ENCODE data around the gene NEURL2.

NEURL2 gene

DNA sequence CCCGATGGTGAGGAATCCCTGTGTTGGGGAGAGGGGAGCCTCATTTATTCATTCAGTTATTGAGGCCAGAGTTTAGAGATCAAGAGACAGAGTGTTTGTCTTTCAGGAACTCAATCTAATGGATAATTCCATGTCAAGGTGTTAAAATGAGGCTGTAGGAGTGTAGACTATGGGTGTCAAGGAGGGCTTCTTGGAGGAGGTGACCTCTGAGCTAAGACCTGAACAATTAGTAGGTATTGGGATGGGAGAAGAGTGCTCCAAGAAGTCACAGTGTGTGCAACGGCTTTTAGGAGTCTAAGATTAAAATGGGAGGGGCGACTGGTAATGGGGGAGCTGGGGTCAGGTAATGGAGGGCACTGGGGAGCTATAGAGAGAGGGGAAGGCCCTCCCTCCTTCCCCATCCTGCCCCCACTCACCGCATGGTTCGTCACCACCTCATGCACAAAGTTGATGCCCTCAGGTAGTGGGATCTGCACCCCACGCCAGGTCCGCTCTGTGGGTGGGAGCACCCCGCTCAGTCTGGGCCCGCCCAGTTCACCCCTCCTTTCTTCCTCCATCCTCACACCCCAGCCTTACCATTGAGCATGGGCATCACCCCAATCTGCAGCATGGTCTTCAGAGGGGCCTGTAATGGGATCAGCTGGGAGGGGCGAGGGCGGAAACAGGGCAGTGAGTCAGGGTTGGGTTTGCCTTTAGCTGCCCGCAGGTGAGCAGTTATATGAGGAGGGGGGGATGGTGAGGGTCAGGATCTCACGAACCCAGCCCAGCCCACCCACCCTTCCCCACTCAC is 8.2 kb upstream of the NEURL2 start:
- TF ChIP-seq CSDC2 (CRISPR knock-in tag; IDR thresholded peaks at IDR 0.05) (no peak), RARB (CRISPR knock-in tag; IDR thresholded peaks at IDR 0.05) (no peak)
- no peak for ATAC-seq

DNA sequence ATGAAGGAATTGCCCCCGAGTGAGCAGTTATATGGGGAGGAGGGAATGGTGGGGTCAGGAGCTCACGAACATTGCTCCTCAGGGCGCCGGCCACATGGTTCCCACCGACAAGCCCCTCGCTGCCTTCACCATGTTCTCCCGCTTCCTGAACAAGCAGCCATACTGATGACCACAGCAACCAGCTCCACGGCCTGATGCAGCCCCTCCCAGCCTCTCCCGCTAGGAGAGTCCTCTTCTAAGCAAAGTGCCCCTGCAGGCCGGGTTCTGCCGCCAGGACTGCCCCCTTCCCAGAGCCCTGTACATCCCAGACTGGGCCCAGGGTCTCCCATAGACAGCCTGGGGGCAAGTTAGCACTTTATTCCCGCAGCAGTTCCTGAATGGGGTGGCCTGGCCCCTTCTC is 7.3 kb upstream of the NEURL2 start:
- TF ChIP-seq ZFP30 (CRISPR knock-in tag; IDR thresholded peaks at IDR 0.05) = no peak
- TF ChIP-seq GLIS3 (CRISPR knock-in tag; IDR thresholded peaks at IDR 0.05) = no peak
- TF ChIP-seq ZNF565 (CRISPR knock-in tag; conservative IDR thresholded peaks at IDR 0.05; ENCODE audit: low read depth) = no peak
- TF ChIP-seq, protein P1, sequence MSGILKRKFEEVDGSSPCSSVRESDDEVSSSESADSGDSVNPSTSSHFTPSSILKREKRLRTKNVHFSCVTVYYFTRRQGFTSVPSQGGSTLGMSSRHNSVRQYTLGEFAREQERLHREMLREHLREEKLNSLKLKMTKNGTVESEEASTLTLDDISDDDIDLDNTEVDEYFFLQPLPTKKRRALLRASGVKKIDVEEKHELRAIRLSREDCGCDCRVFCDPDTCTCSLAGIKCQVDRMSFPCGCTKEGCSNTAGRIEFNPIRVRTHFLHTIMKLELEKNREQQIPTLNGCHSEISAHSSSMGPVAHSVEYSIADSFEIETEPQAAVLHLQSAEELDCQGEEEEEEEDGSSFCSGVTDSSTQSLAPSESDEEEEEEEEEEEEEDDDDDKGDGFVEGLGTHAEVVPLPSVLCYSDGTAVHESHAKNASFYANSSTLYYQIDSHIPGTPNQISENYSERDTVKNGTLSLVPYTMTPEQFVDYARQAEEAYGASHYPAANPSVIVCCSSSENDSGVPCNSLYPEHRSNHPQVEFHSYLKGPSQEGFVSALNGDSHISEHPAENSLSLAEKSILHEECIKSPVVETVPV (CRISPR knock-in tag; IDR thresholded peaks at IDR 0.05) = no peak
- TF ChIP-seq, protein P2, sequence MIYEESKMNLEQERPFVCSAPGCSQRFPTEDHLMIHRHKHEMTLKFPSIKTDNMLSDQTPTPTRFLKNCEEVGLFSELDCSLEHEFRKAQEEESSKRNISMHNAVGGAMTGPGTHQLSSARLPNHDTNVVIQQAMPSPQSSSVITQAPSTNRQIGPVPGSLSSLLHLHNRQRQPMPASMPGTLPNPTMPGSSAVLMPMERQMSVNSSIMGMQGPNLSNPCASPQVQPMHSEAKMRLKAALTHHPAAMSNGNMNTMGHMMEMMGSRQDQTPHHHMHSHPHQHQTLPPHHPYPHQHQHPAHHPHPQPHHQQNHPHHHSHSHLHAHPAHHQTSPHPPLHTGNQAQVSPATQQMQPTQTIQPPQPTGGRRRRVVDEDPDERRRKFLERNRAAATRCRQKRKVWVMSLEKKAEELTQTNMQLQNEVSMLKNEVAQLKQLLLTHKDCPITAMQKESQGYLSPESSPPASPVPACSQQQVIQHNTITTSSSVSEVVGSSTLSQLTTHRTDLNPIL (CRISPR knock-in tag; IDR thresholded peaks at IDR 0.05; ENCODE audit: low read depth) = no peak
- no peak for TF ChIP-seq ZNF8 (CRISPR knock-in tag; IDR thresholded peaks at IDR 0.05)
- no peak for TF ChIP-seq ISL1 (CRISPR knock-in tag; IDR thresholded peaks at IDR 0.05)
- TF ChIP-seq PPARA (CRISPR knock-in tag; IDR thresholded peaks at IDR 0.05; ENCODE audit: borderline replicate concordance) = no peak
- no peak for TF ChIP-seq OSR1 (CRISPR knock-in tag; IDR thresholded peaks at IDR 0.05)
- TF ChIP-seq ZC3H10 (CRISPR knock-in tag; IDR thresholded peaks at IDR 0.05) = no peak
- no peak for TF ChIP-seq TOX (CRISPR knock-in tag; IDR thresholded peaks at IDR 0.05; ENCODE audit: borderline replicate concordance)
- TF ChIP-seq, protein P3, sequence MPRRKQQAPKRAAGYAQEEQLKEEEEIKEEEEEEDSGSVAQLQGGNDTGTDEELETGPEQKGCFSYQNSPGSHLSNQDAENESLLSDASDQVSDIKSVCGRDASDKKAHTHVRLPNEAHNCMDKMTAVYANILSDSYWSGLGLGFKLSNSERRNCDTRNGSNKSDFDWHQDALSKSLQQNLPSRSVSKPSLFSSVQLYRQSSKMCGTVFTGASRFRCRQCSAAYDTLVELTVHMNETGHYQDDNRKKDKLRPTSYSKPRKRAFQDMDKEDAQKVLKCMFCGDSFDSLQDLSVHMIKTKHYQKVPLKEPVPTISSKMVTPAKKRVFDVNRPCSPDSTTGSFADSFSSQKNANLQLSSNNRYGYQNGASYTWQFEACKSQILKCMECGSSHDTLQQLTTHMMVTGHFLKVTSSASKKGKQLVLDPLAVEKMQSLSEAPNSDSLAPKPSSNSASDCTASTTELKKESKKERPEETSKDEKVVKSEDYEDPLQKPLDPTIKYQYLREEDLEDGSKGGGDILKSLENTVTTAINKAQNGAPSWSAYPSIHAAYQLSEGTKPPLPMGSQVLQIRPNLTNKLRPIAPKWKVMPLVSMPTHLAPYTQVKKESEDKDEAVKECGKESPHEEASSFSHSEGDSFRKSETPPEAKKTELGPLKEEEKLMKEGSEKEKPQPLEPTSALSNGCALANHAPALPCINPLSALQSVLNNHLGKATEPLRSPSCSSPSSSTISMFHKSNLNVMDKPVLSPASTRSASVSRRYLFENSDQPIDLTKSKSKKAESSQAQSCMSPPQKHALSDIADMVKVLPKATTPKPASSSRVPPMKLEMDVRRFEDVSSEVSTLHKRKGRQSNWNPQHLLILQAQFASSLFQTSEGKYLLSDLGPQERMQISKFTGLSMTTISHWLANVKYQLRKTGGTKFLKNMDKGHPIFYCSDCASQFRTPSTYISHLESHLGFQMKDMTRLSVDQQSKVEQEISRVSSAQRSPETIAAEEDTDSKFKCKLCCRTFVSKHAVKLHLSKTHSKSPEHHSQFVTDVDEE (CRISPR knock-in tag; IDR thresholded peaks at IDR 0.05) = no peak
- TF ChIP-seq, protein P4, sequence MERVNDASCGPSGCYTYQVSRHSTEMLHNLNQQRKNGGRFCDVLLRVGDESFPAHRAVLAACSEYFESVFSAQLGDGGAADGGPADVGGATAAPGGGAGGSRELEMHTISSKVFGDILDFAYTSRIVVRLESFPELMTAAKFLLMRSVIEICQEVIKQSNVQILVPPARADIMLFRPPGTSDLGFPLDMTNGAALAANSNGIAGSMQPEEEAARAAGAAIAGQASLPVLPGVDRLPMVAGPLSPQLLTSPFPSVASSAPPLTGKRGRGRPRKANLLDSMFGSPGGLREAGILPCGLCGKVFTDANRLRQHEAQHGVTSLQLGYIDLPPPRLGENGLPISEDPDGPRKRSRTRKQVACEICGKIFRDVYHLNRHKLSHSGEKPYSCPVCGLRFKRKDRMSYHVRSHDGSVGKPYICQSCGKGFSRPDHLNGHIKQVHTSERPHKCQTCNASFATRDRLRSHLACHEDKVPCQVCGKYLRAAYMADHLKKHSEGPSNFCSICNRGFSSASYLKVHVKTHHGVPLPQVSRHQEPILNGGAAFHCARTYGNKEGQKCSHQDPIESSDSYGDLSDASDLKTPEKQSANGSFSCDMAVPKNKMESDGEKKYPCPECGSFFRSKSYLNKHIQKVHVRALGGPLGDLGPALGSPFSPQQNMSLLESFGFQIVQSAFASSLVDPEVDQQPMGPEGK (CRISPR knock-in tag; IDR thresholded peaks at IDR 0.05; ENCODE audit: borderline replicate concordance) = no peak
- no peak for TF ChIP-seq BACH2 (CRISPR knock-in tag; IDR thresholded peaks at IDR 0.05; ENCODE audit: borderline replicate concordance)
- TF ChIP-seq, protein P5, sequence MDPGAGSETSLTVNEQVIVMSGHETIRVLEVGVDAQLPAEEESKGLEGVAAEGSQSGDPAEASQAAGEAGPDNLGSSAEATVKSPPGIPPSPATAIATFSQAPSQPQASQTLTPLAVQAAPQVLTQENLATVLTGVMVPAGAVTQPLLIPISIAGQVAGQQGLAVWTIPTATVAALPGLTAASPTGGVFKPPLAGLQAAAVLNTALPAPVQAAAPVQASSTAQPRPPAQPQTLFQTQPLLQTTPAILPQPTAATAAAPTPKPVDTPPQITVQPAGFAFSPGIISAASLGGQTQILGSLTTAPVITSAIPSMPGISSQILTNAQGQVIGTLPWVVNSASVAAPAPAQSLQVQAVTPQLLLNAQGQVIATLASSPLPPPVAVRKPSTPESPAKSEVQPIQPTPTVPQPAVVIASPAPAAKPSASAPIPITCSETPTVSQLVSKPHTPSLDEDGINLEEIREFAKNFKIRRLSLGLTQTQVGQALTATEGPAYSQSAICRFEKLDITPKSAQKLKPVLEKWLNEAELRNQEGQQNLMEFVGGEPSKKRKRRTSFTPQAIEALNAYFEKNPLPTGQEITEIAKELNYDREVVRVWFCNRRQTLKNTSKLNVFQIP (CRISPR knock-in tag; IDR thresholded peaks at IDR 0.05; ENCODE audit: borderline replicate concordance, low read depth) = no peak
- no peak for TF ChIP-seq ZFP3 (CRISPR knock-in tag; IDR thresholded peaks at IDR 0.05)
- no peak for TF ChIP-seq ZNF70 (CRISPR knock-in tag; IDR thresholded peaks at IDR 0.05)
- no peak for TF ChIP-seq TCF4 (CRISPR knock-in tag; IDR thresholded peaks at IDR 0.05; ENCODE audit: borderline replicate concordance)
- no peak for TF ChIP-seq ARNTL (CRISPR knock-in tag; IDR thresholded peaks at IDR 0.05; ENCODE audit: borderline replicate concordance, low read depth)
- no peak for ATAC-seq

DNA sequence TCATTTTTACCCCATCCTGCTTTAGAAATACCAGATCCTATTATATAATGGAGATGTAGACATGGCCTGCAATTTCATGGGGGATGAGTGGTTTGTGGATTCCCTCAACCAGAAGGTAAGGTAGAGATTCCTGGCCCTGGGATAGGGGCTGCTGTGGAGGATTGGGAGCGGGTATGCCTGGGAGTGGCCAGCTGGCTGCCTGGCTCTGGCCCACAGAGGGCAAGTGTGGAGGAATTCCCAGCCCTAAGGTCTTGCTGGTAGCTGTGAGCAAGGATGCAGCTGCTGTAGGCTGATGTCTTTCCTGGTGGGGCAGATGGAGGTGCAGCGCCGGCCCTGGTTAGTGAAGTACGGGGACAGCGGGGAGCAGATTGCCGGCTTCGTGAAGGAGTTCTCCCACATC is 6.7 kb upstream of the NEURL2 start:
- no peak for TF ChIP-seq ZC3H10 (CRISPR knock-in tag; IDR thresholded peaks at IDR 0.05)
- TF ChIP-seq ZFP30 (CRISPR knock-in tag; IDR thresholded peaks at IDR 0.05) = no peak
- no peak for TF ChIP-seq TOX (CRISPR knock-in tag; IDR thresholded peaks at IDR 0.05; ENCODE audit: borderline replicate concordance)
- TF ChIP-seq ZNF70 (CRISPR knock-in tag; IDR thresholded peaks at IDR 0.05) = no peak
- TF ChIP-seq TCF4 (CRISPR knock-in tag; IDR thresholded peaks at IDR 0.05; ENCODE audit: borderline replicate concordance) = no peak
- no peak for ATAC-seq

Measured in SK-N-SH treated with all-trans-retinoic acid at 6 μM for 48 hours (cell line).